Activated naive CD8-positive, alpha-beta T cell treated with anti-CD3 and anti-CD28 coated beads for 36 hours (primary cell): ENCODE results near the gene CLIC6. TPM values are rescaled to one million over a fixed set of nuclear protein-coding genes. Genes with fewer than 3 reads are reported as not detected.

Experiments used
- DNase-seq: peaks from one replicate; pipeline ENCODE4 v3.0.0; 2021
- H3K27ac Mint-ChIP-seq: one replicate; pipeline ENCODE4 v1.8.0; 2022; ENCODE audit warnings: mild to moderate bottlenecking, moderate library complexity, mixed read lengths
- H3K27me3 Mint-ChIP-seq: one replicate; pipeline ENCODE4 v1.8.0; 2022; ENCODE audit warnings: mild to moderate bottlenecking, mixed read lengths
- H3K36me3 Mint-ChIP-seq: one replicate; pipeline ENCODE4 v1.8.0; 2021; ENCODE audit warnings: mild to moderate bottlenecking, mixed read lengths
- H3K4me1 Mint-ChIP-seq: one replicate; pipeline ENCODE4 v1.8.0; 2021; ENCODE audit warnings: mixed read lengths
- H3K4me3 Mint-ChIP-seq: one replicate; pipeline ENCODE4 v1.8.0; 2022; ENCODE audit warnings: mild to moderate bottlenecking, moderate library complexity, mixed read lengths
- H3K9me3 Mint-ChIP-seq: one replicate; pipeline ENCODE4 v1.8.0; 2022; ENCODE audit warnings: mixed read lengths
- total RNA-seq, 2 experiments: library from RNA; stranded (reverse); gene quantifications; one replicate each; pipeline ENCODE4 v1.2.3, GENCODE V29; 2021

CLIC6 gene
- total RNA-seq, 2 experiments from 2014 or later: 0.66 to 0.78 TPM

- no peak overlapping the region for H3K27ac Mint-ChIP-seq
- DNase-seq: no peak
- H3K27me3 Mint-ChIP-seq: peaks cover 19% of the 10 kb centered on the region
- no peaks in the 10 kb centered on the region for H3K36me3 Mint-ChIP-seq
- no peak overlapping the region for H3K4me3 Mint-ChIP-seq
- no peaks in the 10 kb centered on the region for H3K4me1 Mint-ChIP-seq
- peaks cover 3% of the 10 kb centered on the region for H3K9me3 Mint-ChIP-seq
Measured at GRCh38 chr21:34695434-34695833, 26.6 kb downstream of the CLIC6 start.

- no peak overlapping the region for H3K4me3 Mint-ChIP-seq
- no peaks in the 10 kb centered on the region for H3K36me3 Mint-ChIP-seq
- H3K4me1 Mint-ChIP-seq: no peaks in the 10 kb centered on the region
- H3K27me3 Mint-ChIP-seq: peaks cover 19% of the 10 kb centered on the region
- H3K27ac Mint-ChIP-seq: no peak overlapping the region
- peaks cover 3% of the 10 kb centered on the region for H3K9me3 Mint-ChIP-seq
- no peak for DNase-seq
Measured at GRCh38 chr21:34696121-34696520, 27.3 kb downstream of the CLIC6 start.

DNA sequence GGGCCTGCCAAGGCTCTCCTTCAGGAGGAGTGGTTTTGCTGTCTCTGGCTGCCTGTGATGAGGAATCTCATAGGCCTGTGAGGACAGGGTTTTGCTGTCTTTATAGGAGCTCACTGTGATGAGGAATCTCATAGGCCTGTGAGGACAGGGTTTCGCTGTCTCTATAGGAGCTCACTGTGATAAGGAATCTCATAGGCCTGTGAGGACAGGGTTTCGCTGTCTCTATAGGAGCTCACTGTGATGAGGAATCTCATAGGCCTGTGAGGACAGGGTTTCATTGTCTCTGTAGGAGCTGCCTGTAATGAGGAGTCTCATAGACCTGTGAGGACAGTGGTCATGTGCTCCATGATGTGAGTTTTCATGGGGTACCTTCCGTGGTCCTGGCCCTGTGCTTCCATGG is 29.0 kb downstream of the CLIC6 start:
- H3K27ac Mint-ChIP-seq: no peak overlapping the region
- H3K4me1 Mint-ChIP-seq: no peaks in the 10 kb centered on the region
- H3K27me3 Mint-ChIP-seq: peaks cover 4% of the 10 kb centered on the region
- no peaks in the 10 kb centered on the region for H3K36me3 Mint-ChIP-seq
- no peak overlapping the region for H3K4me3 Mint-ChIP-seq
- DNase-seq: no peak
- peaks cover 3% of the 10 kb centered on the region for H3K9me3 Mint-ChIP-seq

GRCh38 chr21:34698270-34699015 is 29.6 kb downstream of the CLIC6 start:
- H3K4me3 Mint-ChIP-seq: no peak overlapping the region
- no peaks in the 10 kb centered on the region for H3K4me1 Mint-ChIP-seq
- H3K9me3 Mint-ChIP-seq: peaks cover 3% of the 10 kb centered on the region
- no peak for DNase-seq
- no peaks in the 10 kb centered on the region for H3K36me3 Mint-ChIP-seq
- no peaks in the 10 kb centered on the region for H3K27me3 Mint-ChIP-seq
- no peak overlapping the region for H3K27ac Mint-ChIP-seq

DNA sequence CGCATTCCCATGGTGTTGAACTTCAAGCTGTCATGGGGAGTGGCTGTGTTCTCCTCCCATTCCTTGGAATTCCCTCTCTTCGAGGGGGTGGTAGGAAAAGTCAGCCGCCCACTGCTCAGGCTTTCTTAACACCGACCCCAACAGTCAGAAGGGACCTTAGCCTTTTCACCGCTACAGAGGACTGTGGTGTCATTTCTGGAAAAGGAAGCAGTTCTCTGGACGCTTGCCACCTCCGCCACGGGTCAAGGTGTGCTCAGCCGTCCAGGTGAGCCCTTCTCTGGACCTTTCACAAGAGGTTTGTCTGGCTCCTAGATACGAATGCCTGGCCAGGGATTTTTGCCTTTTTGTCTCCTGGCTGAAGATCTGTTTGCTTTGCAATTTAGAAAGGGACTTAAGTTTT is 31.8 kb downstream of the CLIC6 start:
- no peaks in the 10 kb centered on the region for H3K36me3 Mint-ChIP-seq
- no peaks in the 10 kb centered on the region for H3K4me1 Mint-ChIP-seq
- no peak overlapping the region for H3K4me3 Mint-ChIP-seq
- H3K9me3 Mint-ChIP-seq: no peaks in the 10 kb centered on the region
- H3K27me3 Mint-ChIP-seq: no peaks in the 10 kb centered on the region
- DNase-seq: no peak
- H3K27ac Mint-ChIP-seq: no peak overlapping the region

DNA sequence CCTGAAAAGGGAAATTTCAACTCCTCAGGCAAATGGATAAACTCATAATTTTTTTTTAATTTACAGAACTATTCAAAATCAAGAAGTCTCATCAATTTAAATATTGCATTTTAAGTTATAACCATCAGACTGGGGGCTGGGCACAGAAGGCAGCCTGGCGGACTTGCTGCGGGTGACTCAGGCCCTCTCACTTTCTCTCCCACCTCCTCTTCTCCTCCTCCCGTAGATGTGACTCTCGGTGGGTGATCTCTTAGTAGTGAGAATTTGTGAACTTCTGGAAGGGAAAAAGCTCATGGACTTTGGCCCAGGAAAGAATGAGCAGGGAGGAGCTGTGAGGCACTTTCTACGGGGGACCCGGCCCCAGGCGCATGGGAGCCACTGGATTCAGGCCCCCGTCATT is 32.9 kb downstream of the CLIC6 start:
- H3K36me3 Mint-ChIP-seq: no peaks in the 10 kb centered on the region
- H3K27me3 Mint-ChIP-seq: no peaks in the 10 kb centered on the region
- H3K9me3 Mint-ChIP-seq: no peaks in the 10 kb centered on the region
- no peak overlapping the region for H3K4me3 Mint-ChIP-seq
- no peak overlapping the region for H3K27ac Mint-ChIP-seq
- DNase-seq: no peak
- peaks cover 5% of the 10 kb centered on the region for H3K4me1 Mint-ChIP-seq

DNA sequence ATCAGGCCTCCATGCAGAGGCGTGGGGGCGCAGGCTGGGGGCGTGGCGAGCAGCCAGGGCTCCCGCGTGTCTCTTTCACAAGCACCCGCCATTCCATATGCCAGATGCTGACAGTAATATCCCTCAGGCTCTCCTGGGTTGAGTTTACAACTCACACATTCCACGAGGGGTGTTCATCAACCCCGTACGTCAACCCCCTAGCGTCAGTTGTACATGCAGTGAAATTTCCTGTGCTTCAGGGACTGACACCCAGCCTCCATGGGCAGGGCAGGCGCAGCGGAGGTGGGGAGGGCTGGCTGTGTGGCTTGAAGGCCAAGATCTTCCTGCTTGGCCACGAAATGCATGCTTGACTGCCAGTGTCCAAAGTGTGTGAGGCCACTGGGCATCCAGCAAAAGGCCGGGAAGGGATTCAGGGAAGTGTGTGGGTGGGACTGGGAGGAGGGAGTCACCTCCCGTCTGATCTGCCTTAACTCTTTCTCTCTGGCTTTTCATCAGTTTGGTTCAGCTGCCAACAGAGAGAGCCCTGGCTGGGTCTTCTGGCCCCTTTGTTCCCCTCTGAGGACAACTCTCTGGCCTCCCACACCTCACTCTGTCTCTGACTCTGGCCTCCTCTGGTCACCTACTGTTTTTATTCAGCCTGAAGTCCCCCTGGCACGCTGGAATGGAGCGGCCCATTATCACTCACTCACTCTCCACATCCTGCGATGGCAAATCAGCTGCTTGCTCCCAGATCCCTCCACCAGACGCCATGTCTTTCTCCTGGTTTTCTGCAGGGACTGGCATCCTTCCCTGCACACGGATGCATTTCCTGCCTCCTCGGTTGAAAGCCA is 33.8 kb downstream of the CLIC6 start:
- Mint-ChIP-seq H3K4me3 (no peak overlapping the region), H3K4me1 (peaks cover 12% of the 10 kb centered on the region), H3K27me3 (no peaks in the 10 kb centered on the region), H3K36me3 (no peaks in the 10 kb centered on the region), H3K9me3 (no peaks in the 10 kb centered on the region), H3K27ac (no peak overlapping the region)
- DNase-seq: no peak

GRCh38 chr21:34703571-34703970 is 34.8 kb downstream of the CLIC6 start:
- no peaks in the 10 kb centered on the region for H3K36me3 Mint-ChIP-seq
- no peak overlapping the region for H3K27ac Mint-ChIP-seq
- no peak overlapping the region for H3K4me3 Mint-ChIP-seq
- DNase-seq: no peak
- no peaks in the 10 kb centered on the region for H3K27me3 Mint-ChIP-seq
- H3K4me1 Mint-ChIP-seq: peaks cover 20% of the 10 kb centered on the region
- H3K9me3 Mint-ChIP-seq: no peaks in the 10 kb centered on the region

DNA sequence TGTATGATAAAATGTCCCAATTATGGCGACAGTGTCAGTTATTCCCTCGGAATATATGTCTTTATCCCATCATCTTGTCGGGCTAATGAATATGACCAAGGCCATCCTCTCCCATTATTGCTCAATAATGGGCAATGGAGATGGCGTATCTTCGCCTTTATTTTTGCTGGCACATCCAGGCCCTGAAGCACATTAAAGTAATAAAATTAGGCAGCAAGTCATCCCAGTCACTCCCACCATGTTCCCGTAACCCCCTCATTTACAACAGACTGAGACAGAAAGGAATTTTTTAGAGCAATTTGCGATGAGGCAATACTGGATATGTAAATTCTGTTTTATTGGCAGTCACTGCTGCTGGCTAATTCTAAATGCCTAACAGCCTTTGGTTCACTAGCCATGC is 35.3 kb downstream of the CLIC6 start:
- peaks cover 20% of the 10 kb centered on the region for H3K4me1 Mint-ChIP-seq
- no peak for DNase-seq
- H3K9me3 Mint-ChIP-seq: no peaks in the 10 kb centered on the region
- no peak overlapping the region for H3K27ac Mint-ChIP-seq
- no peaks in the 10 kb centered on the region for H3K36me3 Mint-ChIP-seq
- no peak overlapping the region for H3K4me3 Mint-ChIP-seq
- no peaks in the 10 kb centered on the region for H3K27me3 Mint-ChIP-seq

DNA sequence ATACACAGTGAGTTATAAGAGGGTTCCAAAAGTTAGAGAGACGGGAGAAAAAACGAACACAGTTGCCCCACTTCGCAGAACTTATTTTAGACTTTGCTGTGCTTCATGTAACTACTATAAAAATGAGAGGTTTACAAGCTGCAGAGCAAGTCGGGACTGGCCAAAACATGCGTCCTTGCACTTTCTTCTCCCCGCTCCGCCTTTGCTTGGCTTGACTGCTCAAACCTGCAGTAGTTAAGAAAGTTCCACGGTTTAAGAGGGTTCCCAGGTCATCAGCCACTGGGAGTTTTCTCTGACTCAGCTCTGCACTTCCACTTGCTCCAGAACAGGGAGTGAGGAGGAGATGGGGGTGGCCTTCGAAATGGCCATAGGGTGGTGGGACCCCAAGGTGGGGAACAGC is 36.2 kb downstream of the CLIC6 start:
- no peak for DNase-seq
- H3K36me3 Mint-ChIP-seq: no peaks in the 10 kb centered on the region
- H3K9me3 Mint-ChIP-seq: no peaks in the 10 kb centered on the region
- H3K27me3 Mint-ChIP-seq: no peaks in the 10 kb centered on the region
- no peak overlapping the region for H3K27ac Mint-ChIP-seq
- H3K4me3 Mint-ChIP-seq: no peak overlapping the region
- peaks cover 20% of the 10 kb centered on the region for H3K4me1 Mint-ChIP-seq

- Mint-ChIP-seq H3K4me1 (peaks cover 20% of the 10 kb centered on the region), H3K27me3 (no peaks in the 10 kb centered on the region), H3K9me3 (no peaks in the 10 kb centered on the region), H3K36me3 (no peaks in the 10 kb centered on the region), H3K4me3 (no peak overlapping the region), H3K27ac (no peak overlapping the region)
- DNase-seq: no peak
Measured at GRCh38 chr21:34706337-34706736, 37.5 kb downstream of the CLIC6 start.

DNA sequence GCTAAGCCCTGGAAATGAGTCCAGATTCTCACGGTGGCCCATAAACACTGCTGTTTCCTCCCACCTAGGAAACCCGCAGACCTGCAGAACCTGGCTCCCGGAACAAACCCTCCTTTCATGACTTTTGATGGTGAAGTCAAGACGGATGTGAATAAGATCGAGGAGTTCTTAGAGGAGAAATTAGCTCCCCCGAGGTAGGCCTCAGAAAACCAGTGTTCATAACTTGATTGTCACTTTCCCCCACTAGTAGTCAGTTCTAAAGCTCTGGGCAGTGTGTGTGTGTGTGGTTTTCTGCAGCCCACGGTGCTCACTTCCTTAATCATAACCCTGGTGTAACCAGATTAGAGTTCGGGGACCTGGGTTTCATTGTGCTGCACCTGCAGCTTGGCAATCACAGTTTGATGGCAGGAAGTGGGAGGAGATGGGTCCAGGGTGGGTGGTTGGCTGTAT is 39.1 kb downstream of the CLIC6 start:
- no peaks in the 10 kb centered on the region for H3K36me3 Mint-ChIP-seq
- peak overlapping the region; percentile 83 for H3K27ac Mint-ChIP-seq
- peak; percentile 48 for DNase-seq
- peak overlapping the region; percentile 5 for H3K4me3 Mint-ChIP-seq
- H3K4me1 Mint-ChIP-seq: peaks cover 20% of the 10 kb centered on the region
- no peaks in the 10 kb centered on the region for H3K9me3 Mint-ChIP-seq
- H3K27me3 Mint-ChIP-seq: no peaks in the 10 kb centered on the region

GRCh38 chr21:34713621-34714020 is 44.8 kb downstream of the CLIC6 start:
- no peaks in the 10 kb centered on the region for H3K9me3 Mint-ChIP-seq
- no peak overlapping the region for H3K27ac Mint-ChIP-seq
- no peaks in the 10 kb centered on the region for H3K36me3 Mint-ChIP-seq
- peaks cover 5% of the 10 kb centered on the region for H3K27me3 Mint-ChIP-seq
- no peak overlapping the region for H3K4me3 Mint-ChIP-seq
- DNase-seq: no peak
- H3K4me1 Mint-ChIP-seq: peaks cover 6% of the 10 kb centered on the region

DNA sequence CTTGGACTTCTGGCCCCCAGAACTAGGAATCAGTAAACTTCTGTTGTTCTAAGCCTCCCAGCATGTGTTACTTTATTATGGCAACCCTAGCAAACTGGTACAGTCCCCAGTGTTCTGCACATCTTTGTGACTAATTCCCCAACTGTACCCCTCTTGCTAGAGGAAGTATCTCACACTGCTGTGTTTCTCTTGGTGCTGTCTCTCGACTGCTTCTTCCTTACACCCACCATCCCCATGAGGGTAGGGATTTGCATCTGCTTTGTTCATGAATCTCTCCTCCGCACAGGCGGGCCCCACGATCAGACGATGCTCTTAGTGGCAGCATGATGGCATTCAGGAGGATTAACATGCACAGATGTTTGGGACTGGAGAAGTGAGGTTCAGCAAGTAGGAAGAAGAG is 46.7 kb downstream of the CLIC6 start:
- H3K27me3 Mint-ChIP-seq: peaks cover 5% of the 10 kb centered on the region
- H3K9me3 Mint-ChIP-seq: no peaks in the 10 kb centered on the region
- DNase-seq: no peak
- H3K36me3 Mint-ChIP-seq: no peaks in the 10 kb centered on the region
- no peak overlapping the region for H3K4me3 Mint-ChIP-seq
- H3K27ac Mint-ChIP-seq: no peak overlapping the region
- H3K4me1 Mint-ChIP-seq: peaks cover 6% of the 10 kb centered on the region

DNA sequence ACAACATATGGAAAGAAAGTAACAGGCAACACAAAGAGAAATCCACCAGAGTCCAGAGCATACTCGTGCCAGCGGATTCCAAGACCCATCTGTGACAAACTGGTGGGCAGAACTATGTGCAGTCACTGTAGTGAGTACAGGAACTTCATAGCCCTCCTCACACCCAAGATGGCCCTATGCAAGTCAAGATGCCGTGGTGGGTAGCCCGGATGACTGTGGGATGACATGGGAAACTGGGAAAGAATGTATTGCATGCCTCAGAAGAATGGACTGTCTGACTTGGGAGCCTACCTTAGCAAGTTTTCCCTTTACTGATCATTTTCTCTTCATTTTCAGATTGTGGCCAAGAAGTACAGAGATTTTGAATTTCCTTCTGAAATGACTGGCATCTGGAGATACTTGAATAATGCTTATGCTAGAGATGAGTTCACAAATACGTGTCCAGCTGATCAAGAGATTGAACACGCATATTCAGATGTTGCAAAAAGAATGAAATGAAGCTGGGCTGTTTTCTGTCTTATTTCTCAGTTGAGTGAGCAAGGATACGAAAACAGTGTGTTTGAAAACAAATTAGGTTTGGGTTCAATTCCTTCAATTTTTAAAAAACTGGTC is 47.3 kb downstream of the CLIC6 start:
- no peak overlapping the region for H3K27ac Mint-ChIP-seq
- H3K36me3 Mint-ChIP-seq: no peaks in the 10 kb centered on the region
- peaks cover 5% of the 10 kb centered on the region for H3K27me3 Mint-ChIP-seq
- DNase-seq: no peak
- no peaks in the 10 kb centered on the region for H3K9me3 Mint-ChIP-seq
- no peak overlapping the region for H3K4me3 Mint-ChIP-seq
- H3K4me1 Mint-ChIP-seq: peaks cover 6% of the 10 kb centered on the region
